Neural cell (in vitro differentiated cells): Measurements from ENCODE around the gene PPM1N.

Experiments used
- CTCF ChIP-seq: fragments of 450-650 bp; IDR thresholded peaks from 2 replicates; pipeline ENCODE4 v1.5.1; 2014; ENCODE audit warnings: antibody characterized with exemption, mild to moderate bottlenecking, moderate library complexity; ENCODE audit not compliant: poor library complexity, severe bottlenecking
- EP300 ChIP-seq: fragments of 450-650 bp; conservative IDR thresholded peaks from 2 replicates; pipeline ENCODE4 v1.6.1; 2014; ENCODE audit warnings: antibody characterized with exemption, mild to moderate bottlenecking, moderate library complexity; ENCODE audit not compliant: poor library complexity, severe bottlenecking
- EZH2 ChIP-seq: fragments of 200-600, 300-800 bp; shearing (Covaris generic), sonication (generic); IDR thresholded peaks from 2 replicates; pipeline ENCODE4 v1.6.1; 2014; ENCODE audit warnings: antibody characterized with exemption, low read length, borderline replicate concordance, mild to moderate bottlenecking; ENCODE audit not compliant: insufficient read depth, poor library complexity, severe bottlenecking
- MXI1 ChIP-seq: fragments of 450-650 bp; conservative IDR thresholded peaks from 2 replicates; pipeline ENCODE4 v1.6.1; 2014; ENCODE audit warnings: antibody characterized with exemption, mild to moderate bottlenecking; ENCODE audit not compliant: poor library complexity, severe bottlenecking
- POLR2AphosphoS5 ChIP-seq: IDR thresholded peaks from 2 replicates; pipeline ENCODE4 v1.6.1; 2012
- REST ChIP-seq: IDR thresholded peaks from 2 replicates; pipeline ENCODE4 v1.6.1; 2012; ENCODE audit warnings: borderline replicate concordance

GRCh38 chr19:45471111-45471930, 26.9 kb upstream of the PPM1N start:
- TF ChIP-seq EP300 = no peak
- TF ChIP-seq EZH2 = no peak
- no peak for TF ChIP-seq MXI1
- TF ChIP-seq POLR2AphosphoS5 = no peak
- no peak for TF ChIP-seq CTCF
- no peak for TF ChIP-seq REST
